NCI-H1417 treated with DMSO at 0.1 percent for 48 hours (cell line): ENCODE data around the gene JCHAIN.

ENCODE experiments used
- DNase-seq: peaks from one replicate; lab custom pipeline; 2025; lab: John Stamatoyannopoulos, UW

The JCHAIN gene

GRCh38 chr4:70640192-70640591, 26.1 kb downstream of the JCHAIN start:
- DNase-seq: no peak

DNA sequence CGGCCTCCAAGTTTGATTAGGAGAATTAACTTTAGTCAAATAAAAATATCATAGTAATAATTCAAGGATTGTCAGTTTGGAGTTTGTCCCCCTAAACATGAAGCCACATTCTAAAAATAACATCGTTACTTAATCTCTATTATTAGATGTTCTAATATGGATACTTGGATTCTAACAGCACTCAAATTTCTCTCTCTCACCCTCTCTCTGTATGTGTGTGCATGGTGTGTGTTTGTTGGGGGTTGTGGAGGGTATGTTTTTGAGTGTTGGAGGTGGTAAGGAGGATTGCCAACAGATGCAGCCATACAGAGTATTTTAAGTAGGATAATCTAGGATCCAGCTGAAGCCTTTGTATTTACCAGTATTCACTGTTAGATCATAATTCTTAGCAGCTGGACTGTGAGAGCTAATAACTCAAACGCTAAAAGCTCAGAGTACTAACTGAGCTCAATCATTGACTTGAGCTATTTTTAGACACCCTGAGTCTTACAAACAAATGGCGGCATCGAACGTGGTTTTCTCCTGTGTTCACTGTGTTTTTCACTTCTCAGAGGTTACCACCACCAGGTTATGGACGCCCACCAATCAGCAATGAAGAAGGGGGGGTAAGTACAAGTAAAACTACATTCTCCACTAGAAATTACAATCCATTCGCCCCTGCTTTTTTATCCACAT, 28.9 kb downstream of the JCHAIN start:
- DNase-seq: peak; percentile 18

DNA sequence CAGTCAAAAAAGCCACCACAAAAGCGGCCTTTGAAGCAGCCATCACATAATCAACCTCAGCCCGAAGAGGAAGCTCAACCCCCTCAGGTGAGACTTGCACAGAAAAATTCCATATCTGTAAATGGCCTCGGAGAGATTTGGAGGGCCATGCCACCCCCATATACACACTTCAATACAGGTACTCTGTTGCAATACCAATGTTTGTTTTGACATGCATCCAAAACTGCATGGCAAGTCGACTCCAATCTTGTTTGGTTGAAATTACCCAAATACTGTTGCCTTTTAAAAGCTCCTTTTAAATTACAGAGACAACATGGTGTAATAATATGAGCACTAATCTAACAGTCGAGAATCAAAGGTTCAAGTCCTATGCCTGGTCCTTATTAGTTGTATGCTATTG, 31.8 kb downstream of the JCHAIN start:
- no peak for DNase-seq

- no peak for DNase-seq
These were observed 34.3 kb downstream of the JCHAIN start for GRCh38 chr4:70632028-70632427.

- DNase-seq: no peak
These were observed 36.1 kb downstream of the JCHAIN start for GRCh38 chr4:70630162-70630561.

GRCh38 chr4:70629469-70630090, 36.7 kb downstream of the JCHAIN start:
- no peak for DNase-seq

GRCh38 chr4:70628444-70628843, 37.9 kb downstream of the JCHAIN start, which contains the start of gene ENAM:
Gene ENAM (plus strand): TSS chr4:70628744. CDS start chr4:70629501, 757 bp downstream.
- DNase-seq: no peak

DNA sequence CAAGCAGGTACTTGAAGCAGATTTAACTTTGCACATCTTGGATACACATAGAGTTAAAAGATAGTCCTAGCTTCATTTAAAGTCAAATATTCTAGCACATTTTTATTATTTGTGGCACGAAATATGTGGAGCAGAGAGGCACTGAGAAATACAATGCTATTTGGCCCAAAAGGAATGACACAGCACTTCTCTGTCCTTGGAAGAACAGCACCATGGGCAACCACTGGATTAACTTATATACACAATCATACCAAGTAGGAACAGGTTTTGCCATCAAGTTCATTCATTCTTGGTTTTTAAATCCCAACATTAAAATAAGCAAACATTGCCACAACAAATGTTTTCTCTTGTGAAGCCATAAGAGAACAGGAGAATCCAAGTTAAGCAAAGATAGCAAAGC, 38.7 kb downstream of the JCHAIN start:
- no peak for DNase-seq

DNA sequence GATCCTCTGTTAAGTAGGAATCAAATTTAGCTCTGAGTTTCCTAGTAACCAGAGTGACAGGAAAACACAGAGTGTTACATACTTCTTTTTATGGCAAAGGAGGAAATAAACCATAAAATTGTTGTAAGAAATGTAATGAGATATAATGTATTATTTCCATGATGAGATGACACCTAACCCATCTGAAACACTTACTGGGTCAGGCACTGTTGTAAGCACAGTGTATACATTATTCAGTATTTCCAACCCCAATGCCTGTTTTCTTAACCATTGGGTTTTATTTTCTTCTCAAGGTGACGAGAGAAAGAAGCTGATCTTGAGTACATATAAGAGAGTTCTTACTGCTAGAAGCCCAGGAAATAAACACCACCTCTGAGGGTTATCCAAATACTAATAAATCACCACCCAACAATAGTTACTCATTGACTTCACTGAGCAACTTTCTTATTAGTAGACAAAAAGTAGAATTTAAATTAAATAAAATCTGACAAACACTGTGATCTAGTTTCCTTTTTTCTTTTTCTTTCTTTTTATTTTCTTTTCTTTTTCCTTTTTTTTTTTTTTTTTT, 42.0 kb downstream of the JCHAIN start:
- no peak for DNase-seq

GRCh38 chr4:70623323-70623722, 43.0 kb downstream of the JCHAIN start:
- no peak for DNase-seq

DNA sequence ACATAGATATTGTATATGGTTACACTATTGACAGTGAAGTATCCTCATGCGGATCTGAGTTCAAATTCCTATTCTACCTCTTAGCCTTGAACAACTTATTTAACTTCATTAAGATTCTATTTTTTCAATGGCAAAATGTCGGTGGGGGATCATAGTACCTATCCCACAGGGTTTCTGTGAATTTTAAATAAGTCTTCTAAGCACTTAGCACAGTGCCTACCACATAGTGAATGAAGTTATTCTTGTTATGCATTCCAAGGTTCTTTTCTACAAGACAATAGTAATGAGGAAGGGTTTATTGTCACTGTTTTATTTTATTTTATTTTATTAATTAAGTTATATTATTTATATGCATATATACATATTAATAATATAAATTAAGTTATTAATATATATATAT, 46.5 kb downstream of the JCHAIN start:
- no peak for DNase-seq

- no peak for DNase-seq
These were observed 47.0 kb downstream of the JCHAIN start for GRCh38 chr4:70619288-70619687.

- no peak for DNase-seq
These were observed 52.1 kb downstream of the JCHAIN start for GRCh38 chr4:70614184-70614555.

- DNase-seq: no peak
These were observed 52.8 kb downstream of the JCHAIN start for GRCh38 chr4:70613306-70614183.

GRCh38 chr4:70608324-70608723, 58.0 kb downstream of the JCHAIN start:
- no peak for DNase-seq

- DNase-seq: no peak
These were observed 58.9 kb downstream of the JCHAIN start for GRCh38 chr4:70607334-70607853.

DNA sequence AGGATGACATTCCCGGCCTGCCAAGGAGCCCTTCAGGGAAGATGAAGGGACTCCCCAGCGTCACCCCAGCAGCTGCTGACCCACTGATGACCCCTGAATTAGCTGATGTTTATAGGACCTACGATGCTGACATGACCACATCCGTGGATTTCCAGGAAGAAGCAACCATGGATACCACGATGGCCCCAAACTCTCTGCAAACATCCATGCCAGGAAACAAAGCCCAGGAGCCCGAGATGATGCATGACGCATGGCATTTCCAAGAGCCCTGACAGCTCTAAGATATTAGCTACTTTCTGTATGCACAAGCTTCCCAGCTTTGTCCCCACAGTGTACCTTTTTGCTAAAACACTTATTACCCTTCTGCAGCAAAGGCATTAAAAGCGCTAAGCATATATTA, 59.8 kb downstream of the JCHAIN start:
- DNase-seq: no peak
